ENCODE data around the gene MACROD1. TPM values are rescaled to one million over a fixed set of nuclear protein-coding genes. Genes with fewer than 3 reads are reported as not detected.
A peak's percentile ranks its signal among the peaks of the same experiment; 100 is the strongest.

MACROD1 gene
- total RNA-seq, 1 donor from 2014 or later: 22.9 TPM

- peak; percentile 88 for ATAC-seq
Measured at GRCh38 chr11:64152841-64153691, 12.8 kb downstream of the MACROD1 start.

GRCh38 chr11:64151337-64151736 is 14.6 kb downstream of the MACROD1 start:
- ATAC-seq: no peak

GRCh38 chr11:64150481-64151239 is 15.3 kb downstream of the MACROD1 start:
- ATAC-seq: no peak

- ATAC-seq: no peak
Measured at GRCh38 chr11:64150051-64150450, 15.9 kb downstream of the MACROD1 start.

GRCh38 chr11:64148917-64149617 is 16.8 kb downstream of the MACROD1 start:
- no peak for ATAC-seq

- peak; percentile 42 for ATAC-seq
Measured at GRCh38 chr11:64148226-64148916, 17.5 kb downstream of the MACROD1 start.

- ATAC-seq: peak; percentile 58
Measured at GRCh38 chr11:64146036-64146955, 19.6 kb downstream of the MACROD1 start.

- ATAC-seq: no peak
Measured at GRCh38 chr11:64144587-64145472, 21.1 kb downstream of the MACROD1 start.

- no peak for ATAC-seq
Measured at GRCh38 chr11:64141081-64141783, 24.7 kb downstream of the MACROD1 start.

- no peak for ATAC-seq
Measured at GRCh38 chr11:64140082-64140481, 25.8 kb downstream of the MACROD1 start.

- ATAC-seq: no peak
Measured at GRCh38 chr11:64139049-64139448, 26.9 kb downstream of the MACROD1 start.

GRCh38 chr11:64138398-64138797 is 27.5 kb downstream of the MACROD1 start:
- ATAC-seq: no peak

- ATAC-seq: no peak
Measured at GRCh38 chr11:64136765-64137441, 29.0 kb downstream of the MACROD1 start.

GRCh38 chr11:64135711-64136110 is 30.2 kb downstream of the MACROD1 start:
- no peak for ATAC-seq

- no peak for ATAC-seq
Measured at GRCh38 chr11:64134963-64135362, 30.9 kb downstream of the MACROD1 start.

GRCh38 chr11:64132982-64133705 is 32.8 kb downstream of the MACROD1 start:
- no peak for ATAC-seq

GRCh38 chr11:64132191-64132771 is 33.6 kb downstream of the MACROD1 start:
- no peak for ATAC-seq

- ATAC-seq: no peak
Measured at GRCh38 chr11:64131683-64132190, 34.2 kb downstream of the MACROD1 start.

Data from esophagus mucosa (tissue), 1 donor.